ENCODE data around the gene SRSF1. TPM values are rescaled to one million over a fixed set of nuclear protein-coding genes. Genes with fewer than 3 reads are reported as not detected.

The SRSF1 gene
- total RNA-seq, 3 donors from 2014 or later (not counting 1 experiment from before 2014, with no cell fraction given) = 125 to 157 (median 137) TPM

- no peaks in the 10 kb centered on the region for H3K36me3 Mint-ChIP-seq
- Histone ChIP-seq H3K36me3 (ENCODE audit: control insufficient read depth, insufficient read depth, low read length) (no peaks in the 10 kb centered on the region), H3K27ac (ENCODE audit: low read length) (no peak overlapping the region), H3K4me3 (ENCODE audit: low read length) (no peak overlapping the region), H3K27me3 (ENCODE audit: control insufficient read depth, insufficient read depth, low read length) (peaks cover 5% of the 10 kb centered on the region), H3K9me3 (ENCODE audit: control insufficient read depth, insufficient read depth, low read length) (no peaks in the 10 kb centered on the region), H3K4me1 (ENCODE audit: control insufficient read depth, insufficient read depth, low read length) (no peaks in the 10 kb centered on the region)
- intact Hi-C loops (cut with micrococcal nuclease) = no loop called here
- no peak overlapping the region for H3K4me3 Mint-ChIP-seq
- H3K27me3 Mint-ChIP-seq (ENCODE audit: low read depth in 2 of 2) = peaks cover 22 to 48% of the 10 kb centered on the region in 2 donors
- no peak for DNase-seq
- TF ChIP-seq CTCF (IDR thresholded peaks at IDR 0.05) = no peak
- H3K27ac Mint-ChIP-seq = no peak overlapping the region
- ATAC-seq = no peak
- H3K4me1 Mint-ChIP-seq = no peaks in the 10 kb centered on the region
- H3K9me3 Mint-ChIP-seq = no peaks in the 10 kb centered on the region
These were observed 21.5 kb upstream of the SRSF1 start for GRCh38 chr17:58028578-58028977.

- peaks cover 17 to 25% of the 10 kb centered on the region in 2 donors for H3K27me3 Mint-ChIP-seq (ENCODE audit: low read depth in 2 of 2)
- intact Hi-C loops (cut with micrococcal nuclease) = no loop called here
- H3K27ac Mint-ChIP-seq = no peak overlapping the region
- Histone ChIP-seq H3K27ac (ENCODE audit: low read length) (no peak overlapping the region), H3K36me3 (ENCODE audit: control insufficient read depth, insufficient read depth, low read length) (no peaks in the 10 kb centered on the region), H3K4me3 (ENCODE audit: low read length) (no peak overlapping the region), H3K9me3 (ENCODE audit: control insufficient read depth, insufficient read depth, low read length) (no peaks in the 10 kb centered on the region), H3K4me1 (ENCODE audit: control insufficient read depth, insufficient read depth, low read length) (no peaks in the 10 kb centered on the region), H3K27me3 (ENCODE audit: control insufficient read depth, insufficient read depth, low read length) (peaks cover 3% of the 10 kb centered on the region)
- H3K4me1 Mint-ChIP-seq = no peaks in the 10 kb centered on the region
- H3K36me3 Mint-ChIP-seq = no peaks in the 10 kb centered on the region
- ATAC-seq (no peak), DNase-seq (no peak)
- 92% methylated on average over 8 of the region's 9 CpGs for WGBS (ENCODE audit: insufficient coverage)
- no peak overlapping the region for H3K4me3 Mint-ChIP-seq
- H3K9me3 Mint-ChIP-seq = no peaks in the 10 kb centered on the region
- TF ChIP-seq CTCF (IDR thresholded peaks at IDR 0.05) = no peak
These were observed 13.4 kb upstream of the SRSF1 start for GRCh38 chr17:58020401-58020800.

GRCh38 chr17:58019521-58019920 is 12.5 kb upstream of the SRSF1 start:
- Histone ChIP-seq H3K4me3 (ENCODE audit: low read length) (no peak overlapping the region), H3K4me1 (ENCODE audit: control insufficient read depth, insufficient read depth, low read length) (no peaks in the 10 kb centered on the region), H3K36me3 (ENCODE audit: control insufficient read depth, insufficient read depth, low read length) (no peaks in the 10 kb centered on the region), H3K9me3 (ENCODE audit: control insufficient read depth, insufficient read depth, low read length) (no peaks in the 10 kb centered on the region), H3K27ac (ENCODE audit: low read length) (no peak overlapping the region), H3K27me3 (ENCODE audit: control insufficient read depth, insufficient read depth, low read length) (peaks cover 2% of the 10 kb centered on the region)
- Mint-ChIP-seq H3K27ac (no peak overlapping the region), H3K4me1 (no peaks in the 10 kb centered on the region), H3K36me3 (no peaks in the 10 kb centered on the region), H3K9me3 (no peaks in the 10 kb centered on the region), H3K4me3 (no peak overlapping the region), H3K27me3 (ENCODE audit: low read depth in 2 of 2) (peaks cover 13 to 16% of the 10 kb centered on the region in 2 donors)
- no peak for ATAC-seq
- no peak for DNase-seq
- intact Hi-C loops (cut with micrococcal nuclease) = no loop called here
- no peak for TF ChIP-seq CTCF (IDR thresholded peaks at IDR 0.05)

- Histone ChIP-seq H3K36me3 (ENCODE audit: control insufficient read depth, insufficient read depth, low read length) (no peaks in the 10 kb centered on the region), H3K4me1 (ENCODE audit: control insufficient read depth, insufficient read depth, low read length) (no peaks in the 10 kb centered on the region), H3K4me3 (ENCODE audit: low read length) (no peak overlapping the region), H3K27ac (ENCODE audit: low read length) (no peak overlapping the region), H3K27me3 (ENCODE audit: control insufficient read depth, insufficient read depth, low read length) (peaks cover 2% of the 10 kb centered on the region), H3K9me3 (ENCODE audit: control insufficient read depth, insufficient read depth, low read length) (no peaks in the 10 kb centered on the region)
- DNase-seq = no peak
- Mint-ChIP-seq H3K27ac (no peak overlapping the region), H3K9me3 (no peaks in the 10 kb centered on the region), H3K36me3 (no peaks in the 10 kb centered on the region), H3K27me3 (ENCODE audit: low read depth in 2 of 2) (peaks cover 13 to 15% of the 10 kb centered on the region in 2 donors), H3K4me1 (no peaks in the 10 kb centered on the region), H3K4me3 (no peak overlapping the region)
- no peak for TF ChIP-seq CTCF (IDR thresholded peaks at IDR 0.05)
- intact Hi-C loops (cut with micrococcal nuclease) = no loop called here
- no peak for ATAC-seq
- 40% methylated on average over 1 of the region's 3 CpGs for whole genome bisulfite sequencing (ENCODE audit: insufficient coverage)
These were observed 12.0 kb upstream of the SRSF1 start for GRCh38 chr17:58019039-58019438.
